GM18870 (cell line): Measurements from ENCODE around the gene RHOXF1.
"Not testable (repeated sequence)": the region's sequence is repeated elsewhere in the genome, so short reads cannot be mapped to it uniquely, and the experiment has no call there.

Source experiments
- ATAC-seq: cut with Tn5 transposase; IDR thresholded peaks from one replicate; pipeline ENCODE4 v1.9.1; 2021; ENCODE audit warnings: moderate library complexity; ENCODE audit not compliant: unreplicated experiment

The RHOXF1 gene, protein sequence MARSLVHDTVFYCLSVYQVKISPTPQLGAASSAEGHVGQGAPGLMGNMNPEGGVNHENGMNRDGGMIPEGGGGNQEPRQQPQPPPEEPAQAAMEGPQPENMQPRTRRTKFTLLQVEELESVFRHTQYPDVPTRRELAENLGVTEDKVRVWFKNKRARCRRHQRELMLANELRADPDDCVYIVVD

DNA sequence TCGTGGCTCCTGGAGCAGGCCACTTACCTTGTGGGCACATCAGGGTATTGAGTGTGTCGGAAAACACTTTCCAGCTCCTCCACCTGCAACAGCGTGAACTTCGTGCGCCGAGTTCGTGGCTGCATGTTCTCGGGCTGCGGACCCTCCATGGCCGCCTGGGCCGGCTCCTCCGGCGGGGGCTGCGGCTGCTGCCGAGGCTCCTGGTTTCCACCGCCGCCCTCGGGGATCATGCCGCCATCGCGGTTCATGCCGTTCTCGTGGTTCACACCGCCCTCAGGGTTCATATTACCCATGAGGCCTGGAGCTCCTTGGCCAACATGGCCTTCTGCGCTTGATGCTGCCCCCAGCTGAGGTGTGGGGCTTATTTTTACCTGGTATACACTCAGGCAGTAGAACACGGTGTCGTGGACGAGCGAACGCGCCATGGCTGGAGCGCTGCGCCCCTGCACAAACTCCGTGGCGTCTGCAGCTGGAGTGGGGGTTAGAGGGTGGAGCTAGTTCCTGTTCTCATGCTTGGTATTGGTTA, at the start of gene RHOXF1:
TSS of gene RHOXF1 (minus strand) at position 476 of the 526 bp plus-strand sequence. CDS start at position 425, 51 bp downstream.
- no peak for ATAC-seq

DNA sequence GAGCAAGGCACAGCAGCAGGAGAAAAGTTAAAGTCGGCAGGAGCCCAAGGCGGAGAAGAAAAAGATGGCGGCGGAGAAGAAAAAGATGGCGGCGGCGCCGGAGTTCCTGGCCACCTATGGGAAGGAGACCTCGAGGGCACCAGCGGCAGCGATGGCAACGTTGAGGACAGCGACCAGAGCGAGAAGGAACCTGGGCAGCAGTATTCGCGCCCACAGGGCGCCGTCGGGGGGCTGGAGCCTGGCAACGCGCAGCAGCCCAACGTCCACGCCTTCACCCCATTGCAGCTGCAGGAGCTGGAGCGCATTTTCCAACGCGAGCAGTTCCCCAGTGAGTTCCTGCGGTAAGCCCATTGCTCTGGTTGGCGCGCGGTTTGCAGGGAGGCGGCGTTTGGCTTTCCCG, 43.4 kb upstream of the RHOXF1 start:
- not testable (repeated sequence) for ATAC-seq

DNA sequence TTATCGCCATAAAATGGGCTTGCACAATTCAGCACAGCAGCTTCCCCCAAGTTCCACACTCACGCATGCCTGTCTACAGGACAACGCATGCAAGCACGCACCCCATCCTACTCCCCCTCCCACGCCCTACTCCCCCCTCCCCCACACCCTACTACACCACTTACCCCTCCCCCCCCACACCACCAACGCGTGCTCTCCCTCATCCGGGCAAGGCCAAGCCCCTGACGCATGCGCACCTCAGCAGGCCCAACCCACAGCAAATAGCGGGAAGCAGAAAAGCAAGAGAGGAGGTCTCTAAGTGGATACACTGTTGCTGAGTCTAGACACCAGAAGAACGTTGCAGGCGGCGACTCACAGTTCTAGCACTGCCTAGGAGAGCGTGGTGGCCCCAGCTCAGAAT, 42.6 kb upstream of the RHOXF1 start, which contains the start of gene RHOXF2:
TSS of gene RHOXF2 (plus strand) at position 301 of the 400 bp plus-strand sequence. CDS start 138 bp downstream, outside the sequence.
- not testable (repeated sequence) for ATAC-seq

DNA sequence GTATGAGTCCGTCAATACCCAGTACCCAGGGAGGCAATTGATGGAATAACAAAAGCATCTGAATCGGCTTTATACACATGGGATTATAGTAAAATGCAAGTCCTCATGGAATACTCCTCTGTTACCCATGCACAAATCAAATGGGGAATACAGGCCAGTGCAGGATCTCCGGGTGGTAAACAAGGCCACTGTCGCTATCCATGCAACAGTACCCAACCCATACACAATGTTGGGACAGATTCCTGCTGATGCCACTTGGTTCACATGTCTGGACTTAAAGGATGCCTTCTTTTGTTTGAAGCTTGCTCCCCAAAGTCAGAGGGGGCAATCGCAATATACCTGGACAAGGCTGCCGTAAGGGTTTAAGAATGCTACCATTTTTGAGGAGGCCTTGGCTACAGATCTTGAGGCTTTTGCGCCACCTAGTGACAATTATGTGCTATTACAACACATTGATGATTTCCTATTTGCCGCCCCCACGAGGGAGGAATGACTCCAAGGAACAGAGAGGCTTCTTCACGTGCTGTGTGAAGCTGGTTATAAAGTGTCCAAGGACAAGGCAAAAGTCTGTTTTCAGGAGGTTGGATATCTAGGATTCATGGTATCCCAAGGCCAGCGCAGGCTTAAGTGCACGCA, 34.5 kb upstream of the RHOXF1 start:
- ATAC-seq: not testable (repeated sequence)

DNA sequence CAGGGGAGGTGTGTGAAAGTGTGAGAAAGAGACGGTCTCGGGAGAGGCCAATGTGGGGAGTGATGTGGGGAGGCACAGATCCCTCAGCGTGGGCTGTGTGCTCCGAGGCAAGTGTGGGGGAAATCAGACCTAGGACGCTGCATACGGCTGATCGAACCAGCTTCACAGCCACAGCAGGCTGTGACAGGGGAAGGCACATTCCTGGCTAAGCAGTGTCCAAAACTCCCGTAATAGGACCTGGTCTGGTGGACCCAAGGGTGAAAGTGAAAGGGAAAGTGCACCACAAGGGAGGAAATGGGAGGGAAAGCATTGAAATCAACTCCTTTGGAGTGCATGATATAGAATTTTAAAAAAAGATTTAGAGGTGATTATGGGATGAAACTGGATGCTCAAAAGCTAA, 31.8 kb upstream of the RHOXF1 start:
- ATAC-seq: no peak

DNA sequence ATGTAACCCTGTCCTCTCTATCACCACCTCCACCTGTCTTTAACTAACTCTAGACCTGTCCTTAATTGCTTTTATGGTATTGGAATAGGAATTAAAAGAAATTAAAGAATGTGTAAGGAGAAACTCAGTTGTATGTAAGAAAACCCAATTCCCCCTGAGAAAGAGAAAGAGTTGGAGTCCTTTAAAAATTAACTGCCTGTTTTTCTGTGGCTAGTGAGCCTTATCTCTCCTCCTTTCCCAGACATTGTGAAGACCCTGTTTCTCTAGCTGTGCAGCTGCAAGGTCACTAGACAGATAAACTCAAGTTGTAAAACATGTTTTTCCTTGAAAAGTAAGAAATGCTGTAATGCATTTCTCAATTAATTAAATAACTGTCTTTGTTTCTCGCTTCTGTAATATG, 30.6 kb upstream of the RHOXF1 start:
- not testable (repeated sequence) for ATAC-seq

DNA sequence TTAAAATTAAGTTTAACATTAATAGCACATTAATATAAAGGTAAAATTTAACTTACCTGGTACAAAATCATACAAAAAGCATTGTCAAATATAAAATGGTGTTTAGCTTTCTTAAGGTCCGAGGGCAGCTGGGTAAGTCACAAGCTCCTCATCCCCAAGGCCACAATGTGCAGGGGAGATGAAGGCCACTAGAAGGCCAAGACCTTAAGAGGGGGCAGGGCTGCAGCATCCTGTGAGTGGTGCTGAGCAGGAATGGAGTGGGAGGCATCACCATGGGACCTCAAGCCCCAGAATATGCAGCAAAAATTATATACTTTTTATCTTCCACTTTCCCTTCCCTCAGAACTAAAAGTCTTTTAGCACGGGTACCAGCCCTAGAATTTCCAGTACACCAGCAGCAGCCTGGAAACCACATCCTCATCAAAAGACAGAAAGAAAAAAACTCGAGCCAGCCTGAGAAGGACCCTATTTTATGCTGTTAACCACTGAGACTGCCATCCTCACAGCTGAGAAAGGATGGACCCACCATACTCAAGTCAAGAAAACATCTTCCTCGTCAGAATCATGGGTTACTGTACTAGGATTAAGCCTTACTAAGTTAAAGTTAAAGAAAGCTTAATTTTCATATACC, 29.7 kb upstream of the RHOXF1 start:
- ATAC-seq: no peak

DNA sequence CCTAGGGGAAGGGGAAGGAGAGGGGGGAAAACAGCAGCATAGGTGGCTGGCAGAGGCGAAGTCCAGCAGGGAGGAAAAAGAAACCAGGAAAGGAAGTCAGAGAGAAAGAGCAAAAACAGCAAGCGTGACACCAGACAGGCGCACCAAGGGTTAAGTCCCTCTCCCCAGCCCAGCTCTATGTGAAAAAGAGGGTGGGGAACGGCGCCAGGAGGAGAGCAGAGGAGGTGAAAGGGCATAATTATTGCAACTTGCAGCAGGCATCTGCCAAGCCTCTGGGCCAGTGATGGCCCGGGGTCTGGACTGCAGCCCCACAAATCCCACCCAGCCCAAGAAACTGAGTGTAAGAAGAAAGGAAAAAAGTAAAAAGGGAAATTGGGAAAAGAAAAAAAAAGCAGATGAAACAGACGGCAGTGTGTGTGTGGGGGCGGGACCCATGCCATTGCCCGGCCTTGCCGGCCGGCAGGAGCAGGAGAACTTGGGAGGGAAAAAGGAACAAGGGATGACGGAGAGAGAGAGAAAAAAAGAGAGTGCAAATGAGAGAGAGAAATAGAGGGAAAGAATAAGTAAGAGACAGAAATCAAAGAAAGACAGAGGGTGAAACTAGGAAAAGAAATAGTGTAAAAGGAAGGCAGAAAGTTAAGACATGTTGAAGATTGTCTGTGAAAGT, 28.6 kb upstream of the RHOXF1 start:
- no peak for ATAC-seq

DNA sequence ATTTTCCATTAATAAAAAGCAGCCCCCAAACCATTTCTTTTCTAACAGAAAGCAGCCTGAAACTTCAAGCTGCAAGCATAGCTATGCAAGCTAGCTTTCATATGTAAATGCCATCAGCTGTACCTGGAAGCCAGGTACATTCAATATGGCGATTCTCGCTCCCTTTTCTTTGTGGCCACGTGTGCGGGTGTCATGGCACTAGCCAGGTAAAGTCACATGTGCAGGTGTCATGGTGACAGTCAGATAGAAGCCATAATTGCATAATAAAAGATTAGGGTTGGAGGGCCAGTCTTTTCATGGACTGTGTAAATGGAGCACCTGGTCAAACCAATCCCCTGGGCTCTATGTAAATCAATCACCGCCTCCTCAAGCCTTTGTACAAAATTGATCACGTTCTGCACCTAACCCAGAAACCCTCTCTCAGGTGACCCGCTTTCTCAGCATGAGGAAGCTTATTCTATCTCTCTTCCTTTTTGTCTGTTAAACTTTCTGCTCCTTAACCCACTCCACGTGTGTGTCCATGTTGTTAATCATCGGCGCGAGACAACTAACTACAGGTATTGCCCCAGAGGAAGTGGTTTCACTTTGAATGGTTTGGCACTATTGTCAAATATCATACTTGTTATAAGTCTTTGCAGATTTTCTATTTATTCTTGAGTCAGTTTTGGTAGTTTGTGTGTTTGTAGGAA, 24.7 kb upstream of the RHOXF1 start:
- ATAC-seq: no peak

DNA sequence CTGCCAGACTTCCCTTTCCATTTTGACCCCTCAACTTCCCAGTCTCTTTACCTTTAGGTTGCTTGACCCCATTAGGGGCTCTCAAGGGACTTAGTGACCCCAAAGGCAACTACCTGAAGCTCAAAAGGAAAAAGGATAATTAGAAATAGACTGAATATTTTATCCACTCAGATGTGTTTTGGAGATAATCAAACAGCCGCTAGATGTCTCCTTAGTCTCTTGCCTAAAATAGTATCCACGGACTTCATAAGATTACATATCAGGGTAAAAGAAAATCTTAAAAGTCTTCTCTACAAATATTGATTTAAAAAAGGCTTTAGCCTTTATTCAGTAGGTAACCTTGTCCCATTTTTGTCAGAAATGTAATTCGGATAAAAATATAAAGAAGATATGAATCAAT, 21.7 kb upstream of the RHOXF1 start:
- ATAC-seq: no peak

DNA sequence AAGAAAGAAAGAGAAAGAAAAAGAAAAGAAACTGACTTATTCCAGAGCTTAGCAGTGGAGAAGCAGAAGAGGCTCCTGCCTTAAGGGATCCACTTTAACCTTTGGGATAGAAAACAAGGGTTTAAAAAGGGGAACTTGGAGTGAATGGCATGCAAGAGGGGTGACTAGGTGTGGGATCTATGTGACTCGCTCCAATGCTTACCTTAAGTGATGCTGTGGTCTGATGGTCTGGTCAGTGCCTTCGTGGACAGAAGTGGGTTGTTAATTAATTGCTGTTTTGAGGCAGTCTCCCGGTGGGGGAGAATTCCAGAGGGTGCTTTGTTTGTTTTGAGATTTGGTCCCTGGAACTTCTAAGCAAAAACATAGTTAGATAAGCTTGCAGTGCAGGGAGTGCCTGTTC, 21.1 kb upstream of the RHOXF1 start:
- ATAC-seq: no peak

DNA sequence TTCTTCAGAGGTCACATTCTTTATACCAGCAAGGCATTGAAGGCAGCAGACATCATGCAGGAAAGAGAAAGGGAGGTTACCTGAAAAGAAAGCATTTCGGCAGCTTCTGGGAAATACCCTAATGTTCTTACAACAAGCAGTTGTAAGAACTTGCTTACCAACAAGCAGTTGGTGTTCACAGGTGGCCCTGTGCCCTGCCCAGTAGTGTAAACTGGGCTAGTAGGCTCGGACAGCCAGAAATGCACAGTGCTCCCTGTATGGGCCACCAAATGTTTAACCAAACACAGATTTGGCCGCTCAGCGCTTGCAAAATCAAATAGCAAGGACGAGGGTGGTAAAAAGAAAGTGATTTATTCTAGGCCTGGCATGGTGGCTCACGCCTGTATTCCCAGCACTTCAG, 20.4 kb upstream of the RHOXF1 start:
- ATAC-seq: no peak

DNA sequence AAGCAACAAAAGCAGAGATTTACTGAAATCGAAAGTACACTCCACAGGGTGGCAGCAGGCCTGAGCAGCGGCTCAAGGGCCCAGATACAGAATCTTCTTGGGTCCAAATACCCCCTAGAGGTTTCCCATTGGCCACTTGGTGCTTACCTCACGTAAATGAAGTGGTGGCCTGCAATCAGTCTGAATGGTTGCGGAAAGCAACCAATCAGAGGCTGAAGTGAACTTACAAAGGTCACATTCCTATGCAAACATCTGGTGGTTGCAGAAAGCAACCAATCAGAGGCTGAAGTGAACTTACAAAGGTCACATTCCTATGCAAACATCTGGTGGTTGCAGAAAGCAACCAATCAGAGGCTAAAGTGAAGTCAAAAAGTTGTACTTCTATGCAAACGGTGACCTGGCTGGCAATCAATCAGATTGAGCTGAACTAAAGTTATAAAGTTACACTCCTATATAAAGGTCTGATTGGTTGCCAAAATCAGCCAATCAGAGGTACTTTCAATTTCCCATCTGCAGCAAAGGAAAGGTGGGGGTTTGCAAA, 12.7 kb upstream of the RHOXF1 start:
- ATAC-seq: not testable (repeated sequence)

DNA sequence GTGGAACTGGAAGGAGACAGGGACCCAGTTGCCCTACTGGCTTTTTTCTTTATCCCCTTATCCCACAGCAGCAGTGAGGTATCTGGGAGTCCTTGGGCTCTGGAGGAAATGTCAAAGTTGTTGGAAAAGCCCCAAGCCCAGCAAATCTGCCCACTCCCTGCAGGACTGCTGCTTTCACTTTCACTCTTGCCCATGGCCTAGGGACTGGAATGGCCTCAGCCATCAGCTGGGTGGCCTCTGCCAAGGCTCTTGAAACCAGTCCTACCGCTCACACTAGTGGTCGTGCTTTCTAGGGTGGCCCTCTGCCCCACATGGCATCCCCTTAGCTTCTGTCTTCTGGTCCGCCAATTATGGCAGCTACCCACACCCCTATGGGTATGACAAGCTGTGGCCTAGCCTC, 9.7 kb upstream of the RHOXF1 start:
- no peak for ATAC-seq

DNA sequence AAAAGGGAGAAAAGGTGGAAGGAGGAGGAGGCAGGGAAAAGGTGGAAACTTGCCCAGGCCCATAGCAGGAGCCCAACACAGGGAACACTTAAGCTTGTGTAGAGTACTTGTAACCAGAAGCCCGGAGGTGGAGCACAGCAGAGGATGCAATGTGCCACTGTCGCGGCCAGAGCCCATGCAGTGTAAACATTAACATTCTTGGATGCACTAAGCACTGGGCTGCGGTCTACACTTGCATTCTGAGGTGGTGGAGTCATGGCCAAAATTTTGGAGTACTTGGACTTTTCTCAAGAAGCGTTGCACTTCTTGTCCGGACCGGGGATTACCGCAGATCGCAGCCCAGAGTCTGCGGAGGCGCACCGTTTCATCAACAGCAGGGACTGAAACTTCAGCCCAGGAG, 4.5 kb upstream of the RHOXF1 start:
- ATAC-seq: no peak

DNA sequence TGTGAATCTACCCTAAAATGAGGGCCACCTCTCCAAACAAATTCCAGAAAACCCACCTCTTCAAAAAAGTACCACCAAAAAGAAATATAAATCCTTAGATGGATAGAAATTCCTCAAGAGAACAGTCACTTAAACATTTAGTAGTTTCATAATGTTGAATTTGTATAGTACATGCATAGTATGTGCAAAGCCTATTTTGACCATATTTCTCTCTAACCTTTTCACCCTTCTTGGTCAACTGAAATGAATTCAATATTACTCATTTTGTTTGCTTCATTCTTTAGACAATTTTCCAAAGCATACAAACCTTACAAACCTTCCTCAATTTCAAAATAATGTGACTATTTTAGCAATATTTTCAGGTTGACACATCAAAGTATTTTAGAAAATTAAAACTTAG, 4.1 kb downstream of the RHOXF1 start:
- ATAC-seq: no peak

DNA sequence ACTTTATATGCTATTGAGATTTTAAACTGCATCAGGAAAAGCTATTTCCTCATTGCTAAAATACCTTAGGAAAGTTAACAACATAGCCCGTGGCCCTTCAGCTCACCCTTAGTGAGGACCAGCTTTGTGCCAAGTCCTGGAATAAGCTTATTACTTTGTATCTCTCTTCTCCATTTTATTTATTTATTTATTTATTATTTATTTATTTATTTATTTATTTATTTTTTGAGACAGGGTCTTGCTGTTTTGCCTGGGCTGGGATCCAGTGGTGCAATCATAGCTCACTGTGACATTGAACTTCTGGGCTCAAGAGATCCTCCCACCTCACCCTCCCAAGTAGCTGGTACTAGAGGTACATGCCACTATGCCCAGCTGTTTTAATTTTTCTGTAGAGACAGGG, 6.3 kb downstream of the RHOXF1 start:
- ATAC-seq: no peak

DNA sequence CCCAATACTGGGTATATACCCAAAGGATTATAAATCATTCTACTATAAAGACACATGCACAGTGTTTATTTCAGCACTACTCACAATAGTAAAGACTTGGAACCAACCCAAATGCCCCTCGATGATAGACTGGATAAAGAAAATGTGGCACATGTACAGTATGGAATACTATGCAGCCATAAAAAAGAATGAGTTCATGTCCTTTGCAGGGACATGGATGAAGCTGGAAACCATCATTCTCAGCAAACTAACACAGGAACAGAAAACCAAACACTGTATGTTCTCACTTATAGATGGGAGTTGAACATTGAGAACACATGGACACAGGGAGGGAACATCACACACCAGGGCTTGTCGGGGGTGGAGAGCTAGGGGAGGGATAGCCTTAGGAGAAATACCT, 11.0 kb downstream of the RHOXF1 start:
- not testable (repeated sequence) for ATAC-seq

DNA sequence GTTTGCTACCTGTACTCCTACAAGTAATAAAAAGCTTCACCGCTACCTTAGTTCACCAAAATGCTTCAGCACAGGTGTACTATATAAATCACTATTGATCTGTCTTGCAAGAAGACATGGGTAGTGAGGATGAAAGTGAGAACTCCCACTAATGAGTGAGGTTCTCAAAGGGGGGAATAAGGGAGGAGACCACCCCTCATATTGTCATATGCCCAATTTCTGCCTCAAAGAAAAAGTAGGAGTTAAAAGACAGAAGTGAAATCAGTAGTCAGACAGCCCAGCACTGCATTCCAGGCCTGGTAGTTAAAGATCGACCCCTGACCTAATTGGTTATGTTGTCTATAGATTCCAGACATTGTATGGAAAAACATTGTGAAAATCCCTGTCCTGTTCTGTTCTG, 14.7 kb downstream of the RHOXF1 start:
- not testable (repeated sequence) for ATAC-seq

DNA sequence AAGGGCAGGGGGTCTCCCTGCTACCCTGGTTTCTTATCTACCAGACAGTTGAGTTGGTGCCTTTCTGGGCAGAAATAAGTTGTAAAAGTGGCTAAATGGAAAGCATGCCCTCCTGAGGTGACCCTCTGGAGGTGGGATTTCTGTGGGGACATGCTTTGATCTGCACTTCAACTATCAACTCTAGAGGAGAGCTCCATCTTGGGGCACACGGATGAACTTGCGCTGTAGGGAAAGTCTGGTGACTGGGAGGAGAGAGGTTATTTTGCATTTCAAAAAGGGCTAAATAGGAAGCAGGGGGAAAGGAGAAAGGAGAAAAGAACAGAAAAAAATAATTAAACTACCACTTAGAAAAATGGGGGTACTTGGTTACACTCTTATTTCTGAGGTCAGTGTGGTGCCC, 25.5 kb downstream of the RHOXF1 start:
- no peak for ATAC-seq
